Measurements from ENCODE around the gene DUXB.

DNA sequence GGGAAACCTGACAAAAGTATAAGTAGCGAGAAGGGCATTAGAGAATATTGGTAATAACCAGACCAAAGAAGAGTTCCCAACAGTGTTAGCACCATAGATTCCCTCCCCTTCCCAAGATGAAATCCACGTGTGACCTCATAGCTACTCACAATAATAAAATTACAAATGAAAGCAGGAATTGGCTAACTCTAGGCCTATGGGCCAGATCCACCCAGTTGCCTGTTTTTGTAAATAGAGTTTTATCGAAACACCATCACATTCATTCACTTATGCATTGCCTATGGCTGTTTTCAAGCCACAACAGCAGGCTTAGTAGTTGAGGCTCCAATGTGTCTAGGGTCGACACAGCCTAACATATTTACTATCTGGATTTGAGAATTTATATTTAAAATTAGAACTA is 17.2 kb upstream of the DUXB start:
- TF ChIP-seq, protein P1, sequence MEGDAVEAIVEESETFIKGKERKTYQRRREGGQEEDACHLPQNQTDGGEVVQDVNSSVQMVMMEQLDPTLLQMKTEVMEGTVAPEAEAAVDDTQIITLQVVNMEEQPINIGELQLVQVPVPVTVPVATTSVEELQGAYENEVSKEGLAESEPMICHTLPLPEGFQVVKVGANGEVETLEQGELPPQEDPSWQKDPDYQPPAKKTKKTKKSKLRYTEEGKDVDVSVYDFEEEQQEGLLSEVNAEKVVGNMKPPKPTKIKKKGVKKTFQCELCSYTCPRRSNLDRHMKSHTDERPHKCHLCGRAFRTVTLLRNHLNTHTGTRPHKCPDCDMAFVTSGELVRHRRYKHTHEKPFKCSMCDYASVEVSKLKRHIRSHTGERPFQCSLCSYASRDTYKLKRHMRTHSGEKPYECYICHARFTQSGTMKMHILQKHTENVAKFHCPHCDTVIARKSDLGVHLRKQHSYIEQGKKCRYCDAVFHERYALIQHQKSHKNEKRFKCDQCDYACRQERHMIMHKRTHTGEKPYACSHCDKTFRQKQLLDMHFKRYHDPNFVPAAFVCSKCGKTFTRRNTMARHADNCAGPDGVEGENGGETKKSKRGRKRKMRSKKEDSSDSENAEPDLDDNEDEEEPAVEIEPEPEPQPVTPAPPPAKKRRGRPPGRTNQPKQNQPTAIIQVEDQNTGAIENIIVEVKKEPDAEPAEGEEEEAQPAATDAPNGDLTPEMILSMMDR (IDR thresholded peaks at IDR 0.05): no peak
- TF ChIP-seq POLR2A (IDR thresholded peaks at IDR 0.05): no peak

Measured in tibial nerve (tissue), 3 donors.